GM18511 (cell line): ENCODE data around the gene DGKG.

Experiments
- ATAC-seq: cut with Tn5 transposase; IDR thresholded peaks from one replicate; pipeline ENCODE4 v1.9.1; 2021; ENCODE audit warnings: mild to moderate bottlenecking, moderate library complexity; ENCODE audit not compliant: unreplicated experiment

DGKG gene

GRCh38 chr3:186118692-186119091, 243.3 kb downstream of the DGKG start:
- no peak for ATAC-seq

DNA sequence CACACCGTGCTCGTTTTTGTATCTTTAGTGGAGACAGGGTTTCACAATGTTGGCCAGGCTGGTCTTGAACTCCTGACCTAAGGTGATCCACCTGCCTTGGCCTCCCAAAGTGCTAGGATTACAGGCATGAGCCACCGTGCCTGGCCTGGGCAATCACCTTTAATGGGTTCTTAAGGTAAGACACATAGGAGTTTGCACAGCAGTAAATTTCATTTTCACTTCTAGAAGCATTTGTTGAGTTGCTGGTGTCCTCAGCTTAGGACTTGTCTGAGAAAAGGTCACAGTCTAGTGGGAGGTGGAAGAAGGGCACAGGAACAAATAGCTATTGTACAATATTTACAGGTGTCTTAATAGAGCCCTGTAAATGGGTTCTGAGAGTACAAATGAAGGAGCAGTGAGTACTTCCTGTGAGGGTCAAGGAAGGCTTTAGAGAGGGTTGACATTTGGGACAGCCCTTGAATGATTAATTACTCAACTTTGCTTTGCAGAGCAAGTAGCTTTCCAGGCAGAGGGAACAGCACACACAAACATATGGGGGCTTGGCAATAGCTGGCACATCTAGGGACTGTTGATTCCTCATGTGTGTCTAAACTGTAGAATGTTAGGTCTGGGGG, 244.4 kb downstream of the DGKG start:
- ATAC-seq: no peak

DNA sequence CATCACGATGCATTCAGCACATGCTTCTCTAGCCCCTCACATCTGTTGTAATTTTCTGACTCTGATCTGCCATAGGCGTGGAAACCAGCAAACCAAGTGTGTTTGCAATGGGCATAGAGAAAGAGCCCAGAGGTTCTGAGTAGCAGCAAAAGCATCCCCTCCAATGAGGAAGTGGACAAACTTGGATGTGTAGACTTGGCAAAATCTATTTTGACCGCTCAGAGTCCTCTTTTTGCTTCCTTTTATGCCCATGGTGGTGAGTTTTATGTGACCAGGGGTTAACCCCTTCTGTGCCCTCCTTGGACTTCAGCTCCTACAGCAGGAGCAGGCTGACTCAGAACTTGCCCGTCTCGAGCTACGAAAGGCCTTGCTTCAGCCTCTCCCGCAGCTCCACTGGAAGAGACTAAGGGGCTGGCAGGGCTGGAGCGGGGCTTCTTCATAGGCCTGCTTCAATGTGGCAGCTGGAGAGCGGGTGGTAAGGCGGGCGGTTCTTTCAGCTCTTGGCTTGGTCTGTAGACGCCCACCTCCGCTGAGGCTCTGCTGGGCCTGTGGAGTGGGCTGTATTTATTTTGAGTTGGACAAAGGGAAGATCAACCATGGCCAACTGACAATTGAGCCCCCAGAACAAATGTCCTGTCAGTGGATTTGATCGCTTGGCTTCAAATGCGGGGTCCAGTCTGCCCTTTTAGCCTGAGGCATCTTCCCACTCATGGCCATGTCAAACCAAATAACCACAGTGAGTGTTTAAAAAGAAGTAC, 246.6 kb downstream of the DGKG start:
- ATAC-seq: no peak

- ATAC-seq: no peak
These were observed 250.8 kb downstream of the DGKG start for GRCh38 chr3:186110975-186111974.

GRCh38 chr3:186109897-186110803, 251.9 kb downstream of the DGKG start:
- ATAC-seq: no peak

GRCh38 chr3:186108941-186109865, 252.8 kb downstream of the DGKG start, which contains the start of gene ETV5:
Gene ETV5 (minus strand): TSS chr3:186109089. CDS start chr3:186105868, 3,221 bp downstream.
- peak; percentile 94 for ATAC-seq

- ATAC-seq: no peak
These were observed 253.7 kb downstream of the DGKG start for GRCh38 chr3:186108106-186108940.

DNA sequence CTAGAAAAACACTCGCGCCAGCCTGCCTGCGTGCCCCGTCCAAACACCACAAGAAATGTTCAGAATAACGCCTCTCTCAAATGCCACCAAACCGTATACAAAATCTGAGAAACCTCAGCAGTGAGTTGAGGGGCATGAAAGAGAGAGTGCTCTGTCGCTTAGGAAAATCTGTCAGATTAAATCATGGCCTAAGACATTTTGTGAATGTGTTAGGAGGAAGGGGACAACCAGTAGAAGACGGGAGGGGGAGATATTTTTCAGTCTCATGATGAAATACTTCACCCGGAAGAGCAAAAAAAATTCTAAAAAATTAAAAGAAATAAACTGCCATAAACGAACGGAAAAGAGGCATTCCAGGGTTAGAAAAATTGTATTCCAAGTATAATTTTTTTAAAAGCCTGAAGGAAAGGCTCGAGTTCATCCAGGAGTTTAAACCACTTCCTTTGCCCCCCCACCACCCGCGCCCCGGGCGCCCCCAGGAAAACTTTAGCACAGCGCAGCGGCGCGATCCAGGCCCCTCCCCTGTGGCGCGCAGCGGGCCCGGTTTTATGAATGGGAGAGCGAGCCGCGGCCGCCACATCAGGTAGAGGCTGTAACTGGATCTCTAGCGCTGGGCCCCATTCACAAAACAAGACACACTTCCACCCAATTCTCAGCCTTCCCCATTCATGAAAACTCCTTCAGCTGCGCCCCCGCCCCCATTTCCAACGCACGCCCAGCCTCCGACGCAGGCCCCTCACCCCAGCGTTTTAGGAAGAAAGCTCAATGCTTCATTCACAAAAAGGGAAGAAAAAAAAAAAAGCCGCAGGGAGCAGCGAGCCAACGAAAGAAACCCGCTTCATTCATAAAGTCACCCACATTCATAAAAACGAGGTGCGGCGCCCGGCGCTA, 254.6 kb downstream of the DGKG start:
- ATAC-seq: no peak

- no peak for ATAC-seq
These were observed 256.5 kb downstream of the DGKG start for GRCh38 chr3:186105543-186105942.

GRCh38 chr3:186102687-186103086, 259.3 kb downstream of the DGKG start:
- no peak for ATAC-seq

DNA sequence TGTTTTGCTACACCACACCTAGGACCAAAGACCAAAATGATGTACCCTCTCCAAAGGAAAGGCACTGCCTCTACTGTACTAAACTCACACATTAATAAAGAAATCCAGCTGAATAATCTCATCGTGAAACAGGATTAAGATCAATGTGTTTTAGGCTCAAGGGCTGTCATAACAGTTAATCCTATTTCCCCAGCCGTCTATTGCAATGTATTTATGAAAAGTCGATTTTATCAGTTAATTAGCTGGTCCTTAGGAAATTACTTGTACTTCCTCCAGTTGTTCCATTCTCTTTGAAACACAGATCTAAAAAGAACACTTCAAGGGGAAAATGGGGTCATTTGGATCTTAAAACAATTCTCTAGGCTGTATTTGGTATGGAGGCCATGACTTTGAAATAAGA, 261.6 kb downstream of the DGKG start:
- no peak for ATAC-seq

GRCh38 chr3:186099178-186099577, 262.9 kb downstream of the DGKG start:
- no peak for ATAC-seq

- ATAC-seq: no peak
These were observed 263.3 kb downstream of the DGKG start for GRCh38 chr3:186098740-186099139.

DNA sequence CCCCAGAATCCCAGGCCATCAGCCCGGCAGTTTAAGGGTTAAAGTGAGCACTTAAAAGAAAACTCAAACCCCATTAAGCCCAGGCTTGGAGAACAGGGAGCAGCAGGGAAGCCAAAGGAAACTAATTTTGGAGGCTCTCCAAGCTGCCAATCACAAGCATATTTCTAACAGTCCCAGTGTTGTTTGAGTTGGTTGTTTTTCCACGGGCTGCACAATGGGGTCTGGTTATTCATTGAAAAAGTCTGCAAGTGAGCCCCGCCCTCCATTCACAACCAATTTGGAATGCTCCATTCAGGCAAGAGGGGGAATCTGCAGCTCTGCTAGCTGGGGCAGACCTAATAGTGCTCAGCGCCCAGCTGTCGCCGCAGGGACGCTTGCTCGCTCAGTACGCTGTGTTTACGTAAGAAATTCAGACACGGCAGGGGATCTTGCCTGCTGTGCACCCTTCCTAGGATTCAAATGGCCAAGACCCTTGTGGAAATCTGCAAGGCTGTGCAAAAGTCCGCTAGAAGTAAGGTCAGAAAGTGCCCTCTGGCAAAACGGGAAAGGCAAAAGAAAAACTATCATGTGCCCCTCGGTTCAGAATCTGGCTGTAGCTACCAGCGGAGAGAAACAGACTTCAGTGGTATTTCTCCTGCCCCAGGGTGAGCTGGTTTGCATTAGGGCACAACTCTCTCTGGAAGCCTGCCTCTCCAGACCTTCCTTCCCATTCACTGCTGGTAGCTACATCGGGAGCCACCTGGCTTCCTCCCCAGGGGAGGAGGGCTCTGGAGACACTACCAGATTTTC, 264.2 kb downstream of the DGKG start:
- ATAC-seq: no peak

DNA sequence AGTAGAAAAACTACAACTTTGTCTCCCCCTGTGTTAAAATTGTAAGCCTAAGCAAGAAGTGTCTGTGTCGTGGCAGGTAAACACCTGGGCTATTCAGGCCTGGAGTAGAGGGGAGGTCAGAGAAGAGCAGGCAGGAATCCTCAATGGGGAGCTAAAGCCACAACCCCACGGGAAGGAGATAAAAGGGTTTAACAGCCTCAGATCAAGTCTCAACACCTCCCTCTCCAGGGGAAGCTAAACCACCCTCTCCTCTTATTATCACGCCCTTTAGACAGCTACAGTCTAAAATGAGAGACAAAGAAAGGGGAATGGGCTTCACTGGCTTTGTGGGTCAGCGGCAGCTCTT, 264.7 kb downstream of the DGKG start:
- no peak for ATAC-seq
